GM12892 (cell line): ENCODE measurements around the gene APCDD1.

Experiments
- POLR2A ChIP-seq: IDR thresholded peaks from 2 replicates; pipeline ENCODE4 v1.6.1; 2011; ENCODE audit warnings: low read depth, low read length, control low read depth
- POLR2AphosphoS5 ChIP-seq: IDR thresholded peaks from 2 replicates; pipeline ENCODE4 v1.6.1; 2011; ENCODE audit warnings: low read depth, low read length, control low read depth

GRCh38 chr18:10477863-10478260, 23.4 kb downstream of the APCDD1 start:
- TF ChIP-seq POLR2A: no peak
- no peak for TF ChIP-seq POLR2AphosphoS5
